HUES6 (cell line): Measurements from ENCODE around the gene TRDN.

Experiments used
- H3K27ac ChIP-seq: 2 replicates; pipeline ENCODE4 v1.7.0; 2013; ENCODE audit warnings: low read depth, mild to moderate bottlenecking, low read length, inconsistent platforms
- H3K27me3 ChIP-seq: 2 replicates; pipeline ENCODE4 v1.6.1; 2013; ENCODE audit warnings: low read length; ENCODE audit not compliant: control insufficient read depth, insufficient read depth
- H3K36me3 ChIP-seq: 2 replicates; pipeline ENCODE4 v1.6.1; 2013; ENCODE audit warnings: low read length; ENCODE audit not compliant: control insufficient read depth, insufficient read depth
- H3K4me1 ChIP-seq: 2 replicates; pipeline ENCODE4 v1.6.1; 2013; ENCODE audit warnings: low read length; ENCODE audit not compliant: control insufficient read depth, insufficient read depth
- H3K4me3 ChIP-seq: 2 replicates; pipeline ENCODE4 v1.5.1; 2013; ENCODE audit warnings: low read depth, low read length
- H3K9ac ChIP-seq: one replicate; pipeline ENCODE4 v1.6.1; 2013; ENCODE audit warnings: mild to moderate bottlenecking, low read length
- H3K9me3 ChIP-seq: 2 replicates; pipeline ENCODE4 v1.6.1; 2013; ENCODE audit warnings: low read depth, low read length; ENCODE audit not compliant: control insufficient read depth, insufficient read depth

The TRDN gene

GRCh38 chr6:123658848-123659247 lies 22.1 kb upstream of the TRDN start:
- Histone ChIP-seq H3K4me3 (no peak overlapping the region), H3K9ac (no peak overlapping the region), H3K27ac (no peak overlapping the region), H3K27me3 (no peaks in the 10 kb centered on the region), H3K4me1 (peaks cover 1% of the 10 kb centered on the region; the same call in 1 of the 2 replicates), H3K9me3 (no peaks in the 10 kb centered on the region), H3K36me3 (no peaks in the 10 kb centered on the region)

- Histone ChIP-seq H3K36me3 (no peaks in the 10 kb centered on the region), H3K4me1 (no peaks in the 10 kb centered on the region), H3K9me3 (no peaks in the 10 kb centered on the region), H3K4me3 (no peak overlapping the region), H3K27ac (no peak overlapping the region), H3K27me3 (no peaks in the 10 kb centered on the region), H3K9ac (no peak overlapping the region)
Measured at GRCh38 chr6:123655521-123656306, 19.0 kb upstream of the TRDN start.

DNA sequence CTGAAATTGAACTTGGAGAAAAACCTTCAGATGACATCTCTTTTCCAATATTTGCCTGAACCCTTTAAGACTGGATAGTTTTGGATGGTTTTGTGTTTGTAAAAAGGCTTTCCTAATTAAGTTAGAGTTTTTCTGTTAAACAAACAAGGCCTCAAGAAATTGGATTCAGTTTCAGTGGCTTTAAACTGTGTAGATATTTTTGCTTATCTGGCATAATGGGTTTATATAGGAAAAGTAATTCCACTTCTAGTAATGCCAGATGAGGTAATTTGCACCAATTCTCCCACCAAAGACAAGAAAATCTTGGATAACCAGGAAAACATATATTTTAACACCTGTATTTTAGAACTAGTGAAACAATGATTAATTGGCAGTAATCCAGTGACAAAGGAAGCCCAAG lies 12.0 kb upstream of the TRDN start:
- 0 out of 2 replicates have a peak, but pooled peaks cover 4% of the 10 kb centered on the region for H3K9me3 ChIP-seq
- H3K4me3 ChIP-seq: no peak overlapping the region
- H3K36me3 ChIP-seq: no peaks in the 10 kb centered on the region
- H3K27ac ChIP-seq: no peak overlapping the region
- H3K9ac ChIP-seq: no peak overlapping the region
- no peaks in the 10 kb centered on the region for H3K27me3 ChIP-seq
- H3K4me1 ChIP-seq: no peaks in the 10 kb centered on the region

- Histone ChIP-seq H3K4me3 (no peak overlapping the region), H3K4me1 (no peaks in the 10 kb centered on the region), H3K27me3 (no peaks in the 10 kb centered on the region), H3K9ac (no peak overlapping the region), H3K9me3 (0 out of 2 replicates have a peak, but pooled peaks cover 4% of the 10 kb centered on the region), H3K27ac (no peak overlapping the region), H3K36me3 (no peaks in the 10 kb centered on the region)
Measured at GRCh38 chr6:123648020-123648580, 11.3 kb upstream of the TRDN start.

DNA sequence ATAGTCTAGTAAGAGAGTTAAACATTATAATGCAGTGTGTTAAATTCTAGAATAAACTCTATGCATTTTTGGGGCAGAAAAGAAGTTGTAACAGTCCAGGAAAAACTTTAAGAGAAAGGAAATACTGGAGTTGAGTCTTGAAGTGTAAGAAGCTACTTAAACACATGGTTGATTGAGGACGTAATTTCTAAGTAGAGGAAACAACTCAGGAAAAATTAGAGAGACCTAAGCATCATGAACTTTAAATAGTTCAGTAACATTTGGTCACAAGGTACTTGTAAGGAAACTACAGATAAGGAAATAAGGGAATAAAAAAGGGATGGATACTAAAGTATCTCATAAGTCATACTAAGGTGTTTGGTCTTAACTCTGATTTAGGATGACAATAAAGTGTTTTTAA lies 4.7 kb upstream of the TRDN start:
- Histone ChIP-seq H3K27ac (no peak overlapping the region), H3K9me3 (no peaks in the 10 kb centered on the region), H3K36me3 (no peaks in the 10 kb centered on the region), H3K27me3 (no peaks in the 10 kb centered on the region), H3K4me3 (no peak overlapping the region), H3K9ac (no peak overlapping the region), H3K4me1 (peaks cover 3% of the 10 kb centered on the region)

DNA sequence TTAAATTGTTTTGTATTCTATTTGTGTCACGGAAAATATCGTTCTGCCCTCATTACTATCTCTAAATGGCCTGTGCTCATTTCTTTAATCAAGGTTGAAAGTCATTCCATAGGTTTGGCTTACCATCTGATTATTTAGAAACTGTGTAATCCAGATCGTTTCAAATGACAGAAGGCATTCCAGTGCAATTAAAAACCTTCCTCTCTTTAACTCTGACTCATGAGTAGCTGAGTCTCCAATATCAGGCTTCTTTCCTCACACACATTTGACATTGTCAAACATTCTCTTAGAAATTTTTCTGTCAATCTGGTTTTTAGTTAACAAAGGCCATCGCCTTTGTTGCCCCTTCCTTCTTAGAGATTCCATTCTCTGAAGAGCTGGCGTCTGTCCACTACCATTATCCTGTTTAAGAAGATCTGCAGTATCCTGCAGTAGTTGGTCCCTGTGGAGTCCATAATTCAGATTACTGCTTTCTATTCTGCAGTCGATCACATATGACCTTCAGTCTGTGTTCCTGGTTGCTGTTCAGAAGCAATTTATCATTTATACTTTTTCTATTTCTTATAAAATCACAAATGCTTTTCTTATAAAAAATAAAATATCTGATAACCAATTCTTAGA lies 3.9 kb upstream of the TRDN start:
- Histone ChIP-seq H3K4me3 (no peak overlapping the region), H3K36me3 (no peaks in the 10 kb centered on the region), H3K9me3 (no peaks in the 10 kb centered on the region), H3K27ac (no peak overlapping the region), H3K9ac (no peak overlapping the region), H3K27me3 (no peaks in the 10 kb centered on the region), H3K4me1 (peaks cover 7% of the 10 kb centered on the region)

DNA sequence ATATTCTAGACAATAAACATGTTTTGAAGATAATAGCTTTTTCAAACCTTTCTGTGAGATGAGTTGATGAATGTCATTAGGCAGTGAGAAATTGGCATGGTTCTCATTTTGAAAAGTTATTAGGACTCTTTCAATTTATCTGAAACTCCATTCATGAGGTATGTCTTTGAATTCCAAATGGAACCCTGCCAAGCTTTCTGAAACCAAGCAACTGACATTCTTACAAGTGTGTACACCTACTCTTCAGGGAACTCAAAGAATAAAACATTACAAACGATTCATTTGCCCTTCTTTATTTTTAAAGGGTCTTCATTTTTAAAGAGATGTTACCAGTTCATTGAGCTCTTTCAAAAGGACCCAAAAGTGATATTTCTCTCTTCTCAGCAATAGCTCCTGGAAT lies 2.1 kb upstream of the TRDN start:
- H3K4me3 ChIP-seq: no peak overlapping the region
- no peak overlapping the region for H3K9ac ChIP-seq
- H3K27ac ChIP-seq: no peak overlapping the region
- H3K27me3 ChIP-seq: no peaks in the 10 kb centered on the region
- H3K4me1 ChIP-seq: peaks cover 7% of the 10 kb centered on the region
- no peaks in the 10 kb centered on the region for H3K36me3 ChIP-seq
- H3K9me3 ChIP-seq: no peaks in the 10 kb centered on the region

GRCh38 chr6:123636282-123636681 lies 468 bp downstream of the TRDN start:
- Histone ChIP-seq H3K36me3 (no peaks in the 10 kb centered on the region), H3K27ac (no peak overlapping the region), H3K4me1 (peaks cover 7% of the 10 kb centered on the region), H3K9ac (no peak overlapping the region), H3K4me3 (no peak overlapping the region), H3K9me3 (no peaks in the 10 kb centered on the region), H3K27me3 (no peaks in the 10 kb centered on the region)

- H3K9ac ChIP-seq: no peak overlapping the region
- H3K4me3 ChIP-seq: no peak overlapping the region
- H3K27me3 ChIP-seq: no peaks in the 10 kb centered on the region
- H3K9me3 ChIP-seq: no peaks in the 10 kb centered on the region
- H3K36me3 ChIP-seq: no peaks in the 10 kb centered on the region
- H3K27ac ChIP-seq: no peak overlapping the region
- peaks cover 7% of the 10 kb centered on the region for H3K4me1 ChIP-seq
Measured at GRCh38 chr6:123635567-123635966, 1.2 kb downstream of the TRDN start.

GRCh38 chr6:123635144-123635543 lies 1.6 kb downstream of the TRDN start:
- H3K36me3 ChIP-seq: no peaks in the 10 kb centered on the region
- H3K9me3 ChIP-seq: no peaks in the 10 kb centered on the region
- no peak overlapping the region for H3K9ac ChIP-seq
- no peak overlapping the region for H3K4me3 ChIP-seq
- H3K27me3 ChIP-seq: no peaks in the 10 kb centered on the region
- peaks cover 7% of the 10 kb centered on the region for H3K4me1 ChIP-seq
- H3K27ac ChIP-seq: no peak overlapping the region

DNA sequence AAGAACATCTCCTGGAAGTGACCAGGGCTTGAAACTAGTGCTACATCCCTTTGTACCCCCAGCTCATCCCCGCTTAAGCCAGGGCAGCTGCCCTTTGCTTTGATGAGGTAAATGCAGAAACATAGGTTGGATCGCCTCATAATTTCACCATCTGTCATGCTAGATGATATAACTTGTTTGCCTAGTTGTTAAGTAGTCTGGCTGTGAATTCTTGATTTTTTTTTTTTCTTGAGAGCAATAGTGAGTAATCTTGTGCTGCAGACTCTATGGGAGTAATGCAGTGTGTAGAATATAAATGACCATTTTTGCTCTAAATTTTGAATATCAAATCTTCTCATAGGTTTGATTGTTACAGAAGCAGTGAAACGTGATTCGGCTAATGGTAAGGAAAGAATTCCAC lies 4.1 kb downstream of the TRDN start:
- no peak overlapping the region for H3K27ac ChIP-seq
- no peaks in the 10 kb centered on the region for H3K9me3 ChIP-seq
- no peak overlapping the region for H3K4me3 ChIP-seq
- H3K27me3 ChIP-seq: no peaks in the 10 kb centered on the region
- peaks cover 18% of the 10 kb centered on the region for H3K4me1 ChIP-seq
- H3K9ac ChIP-seq: no peak overlapping the region
- H3K36me3 ChIP-seq: no peaks in the 10 kb centered on the region
